Measurements from ENCODE around the gene SLC4A5.

GRCh38 chr2:74387346-74387745 is 44.1 kb upstream of the SLC4A5 start:
- no peak for TF ChIP-seq PBX3 (CRISPR knock-in tag; IDR thresholded peaks at IDR 0.05)
- TF ChIP-seq ZBTB21 (tag by site-specific recombination; IDR thresholded peaks at IDR 0.05): no peak
- TF ChIP-seq ZBTB20 (tag by site-specific recombination; IDR thresholded peaks at IDR 0.05): no peak
- TF ChIP-seq CTCF (tag by site-specific recombination; IDR thresholded peaks at IDR 0.05): no peak
- no peak for TF ChIP-seq BCL11A (tag by site-specific recombination; IDR thresholded peaks at IDR 0.05; ENCODE audit: low read depth)
- no peak for TF ChIP-seq ZSCAN4 (tag by site-specific recombination; IDR thresholded peaks at IDR 0.05)
- no peak for TF ChIP-seq ZNF302 (tag by site-specific recombination; IDR thresholded peaks at IDR 0.05; ENCODE audit: low read depth)
- TF ChIP-seq ZBTB11 (tag by site-specific recombination; conservative IDR thresholded peaks at IDR 0.05; ENCODE audit: low read depth): no peak

Measured in HEK293 (cell line).